Islet precursor cell (in vitro differentiated cells): ENCODE data around the gene MTG1.
"Not testable (repeated sequence)": the region's sequence is repeated elsewhere in the genome, so short reads cannot be mapped to it uniquely, and the experiment has no call there.

Source experiments
- DNase-seq: peaks from one replicate; pipeline ENCODE4 v3.0.0-alpha.2; 2018

Gene MTG1

GRCh38 chr10:133401981-133402725 lies 8.2 kb downstream of the MTG1 start:
- DNase-seq = peak; percentile 38

- DNase-seq = peak; percentile 70
Observed at GRCh38 chr10:133403359-133403758, 9.4 kb downstream of the MTG1 start.

GRCh38 chr10:133403784-133404183 lies 9.8 kb downstream of the MTG1 start:
- DNase-seq = no peak

- DNase-seq = no peak
Observed at GRCh38 chr10:133405272-133405671, 11.3 kb downstream of the MTG1 start.

GRCh38 chr10:133405844-133406527 lies 12.0 kb downstream of the MTG1 start:
- no peak for DNase-seq

GRCh38 chr10:133411523-133412380 lies 17.8 kb downstream of the MTG1 start:
- no peak for DNase-seq

- no peak for DNase-seq
Observed at GRCh38 chr10:133412381-133412711, 18.4 kb downstream of the MTG1 start.

- DNase-seq = not testable (repeated sequence)
Observed at GRCh38 chr10:133414401-133414800, 20.4 kb downstream of the MTG1 start.

- no peak for DNase-seq
Observed at GRCh38 chr10:133415752-133416151, 21.8 kb downstream of the MTG1 start.

GRCh38 chr10:133418289-133418993 lies 24.5 kb downstream of the MTG1 start:
- DNase-seq = no peak

GRCh38 chr10:133419211-133419950 lies 25.4 kb downstream of the MTG1 start:
- DNase-seq = no peak

- DNase-seq = no peak
Observed at GRCh38 chr10:133420028-133420427, 26.1 kb downstream of the MTG1 start.

- no peak for DNase-seq
Observed at GRCh38 chr10:133420579-133420978, 26.6 kb downstream of the MTG1 start.

GRCh38 chr10:133421336-133422222 lies 27.6 kb downstream of the MTG1 start:
- peak; percentile 48 for DNase-seq

GRCh38 chr10:133422223-133422806 lies 28.4 kb downstream of the MTG1 start:
- peak; percentile 54 for DNase-seq

- DNase-seq = peak; percentile 51
Observed at GRCh38 chr10:133422807-133423771, 29.1 kb downstream of the MTG1 start.

- not testable (repeated sequence) for DNase-seq
Observed at GRCh38 chr10:133424102-133424501, 30.1 kb downstream of the MTG1 start.

GRCh38 chr10:133424601-133425000 lies 30.6 kb downstream of the MTG1 start, which contains the start of gene SPRN:
Gene SPRN, minus strand, starts transcription at chr10:133424625. Its CDS starts 944 bp downstream, at chr10:133423681.
- DNase-seq = not testable (repeated sequence)

- DNase-seq = not testable (repeated sequence)
Observed at GRCh38 chr10:133429571-133429970, 35.6 kb downstream of the MTG1 start.
